Measurements from ENCODE around the gene DTHD1. TPM values are rescaled to one million over a fixed set of nuclear protein-coding genes. Genes with fewer than 3 reads are reported as not detected.

DTHD1 gene
- polyA plus RNA-seq, 1 donor (not counting 4 experiments of a cell fraction or from before 2014, with no cell fraction given): not detected

DNA sequence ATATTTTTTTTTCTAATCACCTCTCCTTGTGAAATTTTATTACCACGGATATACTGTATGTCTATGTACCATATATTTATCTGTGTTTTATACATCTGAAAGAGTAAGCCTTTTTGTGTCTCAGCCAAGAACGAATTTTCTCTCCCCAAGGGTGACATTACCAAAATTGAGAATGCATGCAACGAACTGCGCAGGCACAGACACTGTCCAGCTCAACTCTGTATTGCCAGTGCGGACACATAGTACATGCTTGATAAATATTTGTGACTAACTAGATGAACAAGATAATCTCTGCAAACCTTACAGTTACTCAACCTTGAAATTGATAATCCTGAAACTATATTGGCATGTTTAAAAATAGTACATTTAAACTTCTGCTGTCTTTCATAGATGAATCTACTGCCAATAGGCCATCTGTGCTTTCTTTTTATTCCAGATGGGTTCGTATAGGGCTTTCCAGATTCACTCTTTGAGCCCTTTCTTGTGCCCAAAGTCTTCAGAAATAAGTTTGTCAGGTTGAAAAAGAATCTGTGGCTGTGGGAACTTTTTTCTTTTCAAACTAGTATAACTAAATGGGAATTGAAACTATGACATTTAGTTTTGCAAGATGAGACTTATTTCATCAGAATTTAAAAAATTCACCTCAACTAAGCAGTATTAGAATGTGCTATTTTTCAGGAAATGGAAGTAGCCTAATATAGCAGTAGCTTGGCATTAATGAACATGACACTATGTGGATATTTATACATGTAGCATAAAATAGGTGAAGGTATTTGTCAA, 38.9 kb downstream of the DTHD1 start:
- dilution Hi-C loops (cut with MboI; ENCODE audit: extremely low pct_ligation_motif_present, low sequenced_read_pairs): no loop called here
- Histone ChIP-seq H3K9me1 (ENCODE audit: control insufficient read depth, extremely low read depth, insufficient read depth, low read length) (no peaks in the 10 kb centered on the region), H3K36me3 (ENCODE audit: control insufficient read depth in 2 of 2, extremely low read depth in 1 of 2, insufficient read depth in 2 of 2, low read length in 2 of 2) (no peaks in the 10 kb centered on the region), H3K79me2 (ENCODE audit: control insufficient read depth, insufficient read depth, low read length) (no peaks in the 10 kb centered on the region), H2AFZ (ENCODE audit: control insufficient read depth, low read length) (no peak overlapping the region), H3K4me3 (ENCODE audit: control insufficient read depth in 2 of 3, extremely low read depth in 1 of 3, insufficient read depth in 2 of 3, low read depth in 1 of 3, low read length in 3 of 3) (no peak overlapping the region), H3K27ac (ENCODE audit: control insufficient read depth, insufficient read depth, low read length) (no peak overlapping the region), H3K27me3 (ENCODE audit: control insufficient read depth, extremely low read depth, insufficient read depth, low read length) (no peaks in the 10 kb centered on the region), H3K9ac (ENCODE audit: control insufficient read depth, extremely low read depth, insufficient read depth, low read length) (no peak overlapping the region), H3K4me1 (ENCODE audit: control insufficient read depth, extremely low read depth, insufficient read depth, low read length) (no peaks in the 10 kb centered on the region), H3K9me3 (ENCODE audit: control insufficient read depth, low read depth, low read length) (no peaks in the 10 kb centered on the region), H4K20me1 (ENCODE audit: control insufficient read depth, extremely low read depth, insufficient read depth, low read length) (no peaks in the 10 kb centered on the region), H3K4me2 (ENCODE audit: control insufficient read depth, extremely low read depth, insufficient read depth, low read depth, low read length) (no peak overlapping the region)
- TF ChIP-seq EZH2 (IDR thresholded peaks at IDR 0.05; ENCODE audit: low read length): no peak
- TF ChIP-seq, protein P1, sequence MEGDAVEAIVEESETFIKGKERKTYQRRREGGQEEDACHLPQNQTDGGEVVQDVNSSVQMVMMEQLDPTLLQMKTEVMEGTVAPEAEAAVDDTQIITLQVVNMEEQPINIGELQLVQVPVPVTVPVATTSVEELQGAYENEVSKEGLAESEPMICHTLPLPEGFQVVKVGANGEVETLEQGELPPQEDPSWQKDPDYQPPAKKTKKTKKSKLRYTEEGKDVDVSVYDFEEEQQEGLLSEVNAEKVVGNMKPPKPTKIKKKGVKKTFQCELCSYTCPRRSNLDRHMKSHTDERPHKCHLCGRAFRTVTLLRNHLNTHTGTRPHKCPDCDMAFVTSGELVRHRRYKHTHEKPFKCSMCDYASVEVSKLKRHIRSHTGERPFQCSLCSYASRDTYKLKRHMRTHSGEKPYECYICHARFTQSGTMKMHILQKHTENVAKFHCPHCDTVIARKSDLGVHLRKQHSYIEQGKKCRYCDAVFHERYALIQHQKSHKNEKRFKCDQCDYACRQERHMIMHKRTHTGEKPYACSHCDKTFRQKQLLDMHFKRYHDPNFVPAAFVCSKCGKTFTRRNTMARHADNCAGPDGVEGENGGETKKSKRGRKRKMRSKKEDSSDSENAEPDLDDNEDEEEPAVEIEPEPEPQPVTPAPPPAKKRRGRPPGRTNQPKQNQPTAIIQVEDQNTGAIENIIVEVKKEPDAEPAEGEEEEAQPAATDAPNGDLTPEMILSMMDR (optimal IDR thresholded peaks at IDR 0.05 in 1 of 3, IDR thresholded peaks at IDR 0.05 in 1 of 3, conservative IDR thresholded peaks at IDR 0.05 in 1 of 3; ENCODE audit: extremely low read depth in 1 of 3, insufficient read depth in 2 of 3, low read length in 3 of 3): no peak
- FAIRE-seq (no peak), DNase-seq (ENCODE audit: low read depth, low spot score) (no peak)

DNA sequence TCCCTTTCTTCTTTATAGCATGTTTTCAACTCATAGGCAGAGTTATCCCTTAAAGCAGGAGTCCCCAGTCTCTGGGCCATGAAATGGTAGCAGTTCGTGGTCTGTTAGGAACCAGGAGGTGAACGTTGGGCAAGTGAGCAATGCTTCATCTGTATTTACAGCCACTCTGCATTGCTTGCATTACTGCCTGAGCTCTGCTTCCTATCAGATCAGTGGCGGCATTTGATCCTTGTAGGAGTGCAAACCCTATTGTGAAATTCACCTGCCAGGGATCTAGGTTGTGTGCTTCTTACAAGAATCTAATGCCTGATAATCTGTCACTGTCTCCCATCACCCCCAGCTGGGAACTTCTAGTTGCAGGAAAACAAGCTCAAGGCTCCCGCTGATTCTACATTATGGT, 39.8 kb downstream of the DTHD1 start:
- no peaks in the 10 kb centered on the region for H3K9me1 ChIP-seq (ENCODE audit: control insufficient read depth, extremely low read depth, insufficient read depth, low read length)
- no peaks in the 10 kb centered on the region for H3K79me2 ChIP-seq (ENCODE audit: control insufficient read depth, insufficient read depth, low read length)
- H3K27me3 ChIP-seq (ENCODE audit: control insufficient read depth, extremely low read depth, insufficient read depth, low read length): no peaks in the 10 kb centered on the region
- H3K36me3 ChIP-seq (ENCODE audit: control insufficient read depth in 2 of 2, extremely low read depth in 1 of 2, insufficient read depth in 2 of 2, low read length in 2 of 2): no peaks in the 10 kb centered on the region
- no peaks in the 10 kb centered on the region for H3K9me3 ChIP-seq (ENCODE audit: control insufficient read depth, low read depth, low read length)
- H3K4me1 ChIP-seq (ENCODE audit: control insufficient read depth, extremely low read depth, insufficient read depth, low read length): no peaks in the 10 kb centered on the region
- no peak overlapping the region for H3K4me3 ChIP-seq (ENCODE audit: control insufficient read depth in 2 of 3, extremely low read depth in 1 of 3, insufficient read depth in 2 of 3, low read depth in 1 of 3, low read length in 3 of 3)
- DNase-seq (ENCODE audit: low read depth, low spot score): no peak
- no peak for TF ChIP-seq EZH2 (IDR thresholded peaks at IDR 0.05; ENCODE audit: low read length)
- TF ChIP-seq, protein P1 (optimal IDR thresholded peaks at IDR 0.05 in 1 of 3, IDR thresholded peaks at IDR 0.05 in 1 of 3, conservative IDR thresholded peaks at IDR 0.05 in 1 of 3; ENCODE audit: extremely low read depth in 1 of 3, insufficient read depth in 2 of 3, low read length in 3 of 3): no peak
- H3K27ac ChIP-seq (ENCODE audit: control insufficient read depth, insufficient read depth, low read length): no peak overlapping the region
- no peak overlapping the region for H2AFZ ChIP-seq (ENCODE audit: control insufficient read depth, low read length)
- no peak for FAIRE-seq
- dilution Hi-C loops (cut with MboI; ENCODE audit: extremely low pct_ligation_motif_present, low sequenced_read_pairs): no loop called here
- H4K20me1 ChIP-seq (ENCODE audit: control insufficient read depth, extremely low read depth, insufficient read depth, low read length): no peaks in the 10 kb centered on the region
- H3K9ac ChIP-seq (ENCODE audit: control insufficient read depth, extremely low read depth, insufficient read depth, low read length): no peak overlapping the region
- H3K4me2 ChIP-seq (ENCODE audit: control insufficient read depth, extremely low read depth, insufficient read depth, low read depth, low read length): no peak overlapping the region

Data from keratinocyte (primary cell).